Posterior vena cava (tissue), 2 donors: ENCODE measurements around the gene ADTRP. TPM values are rescaled to one million over a fixed set of nuclear protein-coding genes. Genes with fewer than 3 reads are reported as not detected.
"Not testable (repeated sequence)": the region's sequence is repeated elsewhere in the genome, so short reads cannot be mapped to it uniquely, and the experiment has no call there.

Experiments used
- DNase-seq: peaks from one replicate; pipeline ENCODE4 v3.0.0-alpha.2; 2020; ENCODE audit warnings: low spot score
- intact Hi-C, 2 donors: fragments of 100-400 bp; cut with DNase I; formaldehyde crosslinking; loops; one replicate each; pipeline versions ENCODE4 v1.14.1 to v1.14.2; 2022 to 2023
- total RNA-seq, 2 donors: library from RNA; stranded (reverse); fragmentation: NEBNext Ultra II Directional; extraction: Animal tissue kit (Norgen Biotek cat#: 25700); gene quantifications; one replicate each; pipeline ENCODE4 v1.2.1, GENCODE V29; 2021
- donor health status: DM: yes; HTN: yes; CAD: no.
- donor health status: DM: yes; HTN: yes; CAD: no.

Gene ADTRP
- total RNA-seq, 2 donors from 2014 or later, result 0.48 to 1.2 TPM

DNA sequence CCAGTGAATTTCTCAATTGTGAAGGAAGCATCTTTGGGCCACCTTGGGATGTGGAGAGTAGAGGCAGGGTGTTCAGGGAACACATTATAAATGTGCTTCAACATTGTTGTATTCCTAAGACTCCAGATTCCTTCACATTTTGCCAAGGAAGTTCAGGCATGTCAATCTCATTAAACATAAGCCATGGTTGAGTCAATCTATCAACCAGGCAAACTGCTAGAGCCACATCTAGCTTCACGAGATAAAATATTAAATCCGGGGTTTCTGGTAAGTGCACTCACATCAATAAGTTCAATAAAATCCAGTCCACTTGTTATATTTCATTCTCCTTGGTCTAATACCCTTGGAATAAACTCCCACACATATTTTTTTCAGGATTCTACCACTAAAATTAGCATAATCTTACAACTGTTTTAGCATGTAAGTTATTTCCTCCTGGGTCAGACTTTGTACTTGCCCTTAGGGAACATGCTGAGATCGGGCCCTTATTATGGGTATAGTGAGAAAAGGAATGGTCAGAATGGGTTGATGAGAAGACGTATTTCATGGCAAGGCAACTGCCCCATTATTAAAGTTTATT is 93.6 kb downstream of the ADTRP start:
- intact Hi-C loops, result loop anchor here in 1 of 2 donors (10.0 kb wide), 1 partner anchor 1060 kb away; no protein-coding TSS in a partner anchor
- no peak for DNase-seq

DNA sequence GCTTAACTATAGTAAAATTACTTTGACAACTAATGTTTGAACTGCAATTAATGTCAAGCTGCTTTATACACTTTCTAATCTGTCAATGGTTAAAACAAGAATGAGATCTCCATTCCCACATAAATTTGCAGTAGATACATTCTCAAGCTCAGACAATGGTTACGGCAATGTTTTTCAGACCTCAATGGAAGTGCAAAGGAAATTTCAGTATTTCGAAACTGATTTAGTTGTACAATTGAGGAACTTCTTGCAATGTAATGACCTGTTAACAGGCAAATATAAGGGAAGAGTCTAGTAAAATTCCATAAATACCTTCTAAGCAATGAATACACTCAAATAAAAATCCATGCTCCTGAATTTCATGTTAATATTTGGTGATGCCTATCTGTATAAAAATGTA is 94.7 kb downstream of the ADTRP start:
- no peak for DNase-seq
- intact Hi-C loops, result loop anchor here in 1 of 2 donors (10.0 kb wide), 1 partner anchor 1059 kb away; no protein-coding TSS in a partner anchor

DNA sequence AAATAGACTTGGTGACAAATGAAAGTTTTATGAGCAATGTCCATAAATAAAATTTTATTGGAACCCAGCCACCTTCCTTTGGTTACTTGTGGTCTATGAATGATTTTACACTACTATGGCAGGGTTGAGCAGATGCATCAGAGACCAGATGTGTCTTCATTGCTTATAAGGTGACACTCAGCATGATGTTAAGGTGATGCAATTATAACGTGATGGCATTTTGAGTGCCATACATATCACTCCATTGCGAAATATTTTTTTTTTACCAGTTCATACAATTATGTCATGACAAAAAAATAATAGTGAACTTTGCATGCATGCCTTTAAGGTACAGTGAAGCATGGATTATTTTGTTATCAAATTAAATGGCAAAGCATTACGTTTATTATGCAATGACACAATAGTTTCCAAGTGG is 96.0 kb downstream of the ADTRP start:
- DNase-seq, result no peak
- intact Hi-C loops, result loop anchor here in 1 of 2 donors (10.0 kb wide), 1 partner anchor 1058 kb away; no protein-coding TSS in a partner anchor

DNA sequence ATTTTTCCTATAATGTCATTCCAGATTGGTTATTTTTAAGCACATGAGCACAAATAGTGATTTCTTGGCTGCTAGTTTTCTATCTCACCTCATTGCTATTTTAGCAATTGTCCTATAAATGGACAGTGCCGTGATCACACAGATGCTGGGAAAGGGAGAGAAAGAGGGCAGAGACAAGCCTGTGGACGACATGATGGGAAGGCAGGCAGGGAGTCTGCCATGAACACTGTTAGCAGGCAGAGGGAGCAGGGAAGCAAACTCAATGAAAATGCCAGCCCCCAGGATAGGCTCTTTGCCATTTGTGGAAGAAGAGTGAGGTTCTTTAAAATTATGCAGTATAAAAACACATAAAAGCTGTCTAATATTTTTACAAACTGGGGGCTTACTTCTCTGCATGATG is 96.8 kb downstream of the ADTRP start:
- no peak for DNase-seq
- intact Hi-C loops, result loop anchor here in 1 of 2 donors (10.0 kb wide), 1 partner anchor 1057 kb away; no protein-coding TSS in a partner anchor

DNA sequence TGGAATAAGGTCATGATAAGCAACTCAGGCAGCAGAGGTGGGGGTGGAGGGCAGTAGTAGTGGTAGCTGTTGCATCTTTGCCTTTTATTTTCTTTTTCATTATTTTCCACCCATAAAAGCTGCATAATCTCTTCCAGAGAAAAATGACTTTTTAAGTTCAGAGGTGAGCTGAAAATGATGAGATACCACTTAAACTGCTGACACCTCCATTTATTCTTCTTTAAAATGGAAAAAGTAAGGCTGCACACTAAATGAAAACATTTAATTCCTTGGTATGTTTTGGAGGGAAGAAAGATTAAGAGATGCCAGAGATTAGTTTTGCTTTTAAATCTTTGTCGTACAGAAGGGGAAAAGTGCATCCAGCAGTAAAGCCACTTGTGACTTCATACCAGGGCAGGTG is 97.2 kb downstream of the ADTRP start:
- intact Hi-C loops, result loop anchor here in 1 of 2 donors (10.0 kb wide), 1 partner anchor 1057 kb away; no protein-coding TSS in a partner anchor
- no peak for DNase-seq

DNA sequence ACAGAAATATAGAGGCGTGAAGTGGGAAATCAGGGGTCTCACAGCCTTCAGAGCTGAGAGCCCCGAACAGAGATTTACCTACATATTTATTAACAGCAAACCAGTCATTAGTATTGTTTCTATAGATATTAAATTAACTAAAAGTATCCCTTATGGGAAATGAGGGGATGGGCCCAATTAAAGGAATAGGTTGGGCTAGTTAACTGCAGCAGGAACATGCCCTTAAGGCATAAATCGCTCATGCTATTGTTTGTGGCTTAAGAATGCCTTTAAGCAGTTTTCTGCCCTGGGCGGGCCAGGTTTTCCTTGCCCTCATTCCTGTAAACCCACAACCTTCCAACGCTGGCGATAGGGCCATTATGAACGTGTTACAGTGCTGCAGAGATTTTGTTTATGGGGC is 98.1 kb downstream of the ADTRP start:
- DNase-seq, result not testable (repeated sequence)
- intact Hi-C loops, result loop anchor here in 1 of 2 donors (10.0 kb wide), 1 partner anchor 1056 kb away; no protein-coding TSS in a partner anchor

DNA sequence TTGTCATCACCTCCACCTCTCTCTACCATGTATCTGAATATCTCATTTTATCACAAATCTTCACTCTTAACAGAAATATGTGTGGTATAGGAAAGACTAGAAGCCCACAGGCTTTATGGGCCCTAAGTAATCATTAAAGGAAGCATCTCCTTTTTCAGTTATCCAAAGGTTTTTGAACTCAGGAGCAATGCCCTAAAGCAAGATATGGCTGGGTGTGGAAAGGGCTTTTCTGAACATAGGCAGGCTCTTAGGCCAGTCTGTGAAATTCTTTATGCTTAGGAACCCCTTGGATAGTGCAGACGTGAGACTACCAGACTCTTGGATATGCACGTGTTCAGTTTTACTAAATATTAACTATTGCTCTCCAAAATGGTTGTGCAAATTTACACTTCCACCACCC is 99.5 kb downstream of the ADTRP start:
- DNase-seq, result no peak
- intact Hi-C loops, result no loop called here

DNA sequence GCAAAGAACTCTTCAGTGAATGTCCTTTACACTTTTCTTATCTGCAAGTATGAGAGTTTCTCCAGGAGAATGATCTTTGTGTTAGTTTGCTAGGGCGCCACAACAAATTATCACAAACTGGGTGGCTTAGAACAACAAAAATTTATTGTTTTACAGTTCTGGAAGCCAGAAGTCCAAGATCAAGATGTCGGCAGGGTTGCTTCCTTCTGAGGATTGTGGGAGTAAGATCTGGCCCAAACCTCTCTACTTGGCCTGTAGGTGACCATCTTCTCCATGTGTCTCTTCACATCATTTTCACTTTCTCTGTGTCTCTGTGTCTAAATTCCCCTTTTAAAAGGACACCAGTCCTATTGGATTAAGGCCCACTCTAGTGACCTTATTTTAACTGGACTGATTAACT is 103.0 kb downstream of the ADTRP start:
- intact Hi-C loops, result no loop called here
- no peak for DNase-seq

DNA sequence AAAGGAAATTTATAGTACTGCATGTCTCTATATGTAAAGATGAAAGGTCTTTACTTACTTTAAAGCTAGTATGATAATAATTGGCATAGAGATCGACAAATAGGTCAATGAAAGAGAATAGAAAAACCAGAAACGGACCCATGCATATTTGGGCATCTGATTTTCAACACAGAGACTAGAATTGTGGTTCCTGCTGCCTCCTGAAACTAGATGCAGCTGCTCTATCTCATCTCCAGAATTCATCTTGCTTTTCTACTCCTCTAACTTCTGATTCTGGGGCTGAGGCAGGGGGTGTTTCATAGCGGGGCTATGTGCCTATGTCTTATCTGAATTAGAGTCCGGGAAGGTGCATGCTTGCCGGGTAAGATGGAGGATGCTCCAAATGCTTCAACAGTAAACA is 105.9 kb downstream of the ADTRP start:
- intact Hi-C loops, result no loop called here
- no peak for DNase-seq

DNA sequence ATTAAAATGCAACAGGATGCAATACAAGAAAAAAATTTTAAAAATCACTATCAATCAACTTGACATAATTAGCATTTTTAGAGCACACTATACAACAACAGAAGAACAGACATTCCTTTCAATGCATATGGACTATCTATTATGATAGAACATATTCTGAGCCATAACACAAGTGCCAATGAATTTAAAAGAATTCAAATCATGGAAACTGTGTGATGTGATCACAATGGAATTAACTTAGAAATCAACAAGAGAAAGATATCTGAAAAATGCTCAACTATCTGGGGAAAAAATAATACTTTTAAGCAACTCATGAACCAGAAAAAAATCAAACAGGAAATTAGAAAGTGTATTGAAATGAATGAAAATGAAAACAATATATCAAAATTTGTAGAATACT is 106.3 kb downstream of the ADTRP start:
- intact Hi-C loops, result no loop called here
- DNase-seq, result no peak

DNA sequence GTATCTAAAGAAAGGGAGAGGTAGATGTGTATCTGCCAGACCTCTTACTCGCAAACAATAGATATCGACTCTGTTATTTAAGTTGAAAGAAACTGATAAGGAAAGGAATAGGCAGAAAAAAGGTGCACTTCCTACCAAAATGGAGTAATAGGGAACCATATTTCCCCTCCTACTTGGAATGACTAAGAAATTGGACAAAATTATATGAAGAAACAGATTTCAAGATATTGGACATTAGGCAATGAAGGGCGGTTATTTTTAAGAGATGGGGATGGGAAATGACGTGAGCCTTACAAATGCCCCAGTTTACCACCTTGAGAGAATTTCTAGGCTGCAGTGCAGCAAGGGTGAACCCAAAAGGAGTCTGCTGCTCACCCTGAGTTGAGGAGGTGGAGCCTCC is 108.9 kb downstream of the ADTRP start:
- intact Hi-C loops, result no loop called here
- no peak for DNase-seq

DNA sequence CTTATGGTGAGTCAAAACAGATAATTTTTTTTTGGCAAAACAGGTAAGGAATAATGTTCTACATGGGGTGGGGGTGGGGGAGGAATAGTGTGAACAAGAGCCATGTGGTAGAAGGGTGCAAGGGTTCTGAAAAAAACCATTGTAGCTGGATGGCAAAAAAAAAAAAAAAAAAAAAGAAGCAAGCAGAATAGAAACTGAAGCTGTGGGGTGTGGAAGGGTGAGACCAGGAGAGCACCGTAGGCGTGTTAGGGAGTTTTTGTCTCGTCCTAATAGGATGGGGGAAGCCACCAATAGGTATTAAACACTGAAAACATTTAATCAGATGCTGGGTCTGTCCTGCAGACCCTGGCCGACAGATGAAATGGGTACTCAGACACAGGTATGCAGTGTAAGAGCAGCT is 110.1 kb downstream of the ADTRP start:
- intact Hi-C loops, result no loop called here
- DNase-seq, result no peak

DNA sequence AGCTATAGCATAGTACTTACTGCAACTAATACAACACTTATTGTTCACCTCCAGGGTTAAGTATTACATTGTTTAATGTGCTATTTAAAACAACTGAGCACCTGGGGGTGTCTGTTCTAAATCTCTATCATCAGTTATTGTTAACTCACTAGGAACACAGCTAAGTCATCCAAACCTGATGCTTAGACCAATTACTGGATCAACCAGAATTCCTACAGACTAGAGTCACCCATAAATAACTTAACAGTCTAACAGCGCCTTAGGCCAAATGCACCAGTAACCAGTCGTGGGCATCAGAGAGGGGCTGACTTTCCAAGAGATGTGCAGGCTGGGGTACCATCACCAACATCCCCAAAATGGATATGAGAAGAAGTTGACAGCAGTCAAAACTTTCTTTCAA is 110.7 kb downstream of the ADTRP start:
- no peak for DNase-seq
- intact Hi-C loops, result no loop called here

DNA sequence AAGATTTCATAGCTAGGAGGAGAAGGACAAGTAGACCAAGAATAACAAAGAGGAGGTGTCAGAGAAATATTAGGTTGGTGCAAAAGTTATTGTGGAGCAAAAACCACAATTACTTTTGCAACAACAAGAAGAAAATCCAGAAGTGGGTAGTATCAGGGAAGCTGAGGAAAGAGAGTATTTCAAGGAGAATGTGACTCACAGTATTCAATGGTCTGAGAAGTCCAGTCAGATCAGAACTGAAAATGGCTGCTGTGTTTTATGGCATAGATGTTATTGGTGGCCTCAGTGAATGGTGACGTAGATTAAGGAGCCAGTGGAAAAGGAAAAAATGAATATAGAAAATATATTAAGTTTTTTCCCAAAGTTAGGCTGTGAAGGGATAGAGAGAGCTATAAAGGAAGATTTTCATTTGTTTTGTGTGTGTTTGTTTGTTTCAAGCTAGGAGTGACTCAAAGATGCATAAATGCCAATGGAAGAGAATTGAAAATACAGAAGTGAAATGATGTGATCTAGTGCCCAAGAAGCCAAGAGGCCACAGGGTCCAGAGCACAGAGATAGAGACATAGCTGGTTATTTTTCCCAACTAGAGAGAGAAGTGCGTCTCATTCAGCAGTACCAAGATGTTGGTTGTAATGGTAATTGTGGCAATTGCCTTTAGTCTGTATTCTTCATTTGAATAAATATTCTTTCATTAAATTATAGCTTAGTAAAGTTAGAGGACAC is 112.8 kb downstream of the ADTRP start:
- intact Hi-C loops, result no loop called here
- DNase-seq, result no peak

Other genes with a start within 250 kb of the ADTRP start
- gene TMEM170B, start 241.1 kb downstream of the ADTRP start, total RNA-seq, result 1 to 10 TPM; 5.6 to 9.5 TPM
- 10 to 100 TPM; 29.0 to 35.2 TPM for gene HIVEP1, start 233.5 kb upstream of the ADTRP start, total RNA-seq